WTC11 (cell line): Measurements from ENCODE around the gene GAPT. TPM values are rescaled to one million over a fixed set of nuclear protein-coding genes. Genes with fewer than 3 reads are reported as not detected.
A peak's percentile ranks its signal among the peaks of the same experiment; 100 is the strongest.

Experiments used
- ATAC-seq: fragments of 200-7000 bp; cut with Tn5 transposase; 2 replicates; pipeline ENCODE4 v1.10.0; 2021; ENCODE audit warnings: mild to moderate bottlenecking, moderate library complexity
- CTCF ChIA-PET: fragments of 300-600 bp; sonication (Branson Sonifier 250); formaldehyde crosslinking; loops from one replicate; lab custom pipeline; 2021; ENCODE audit warnings: antibody characterized with exemption; lab: Charles Lee
- POLR2A ChIA-PET: fragments of 350-600 bp; sonication (Branson Sonifier 250); formaldehyde crosslinking; loops from one replicate; lab custom pipeline; 2021; ENCODE audit warnings: antibody characterized with exemption; lab: Charles Lee
- DNase-seq: peaks from one replicate; pipeline ENCODE4 v3.0.0; 2021; ENCODE audit warnings: low spot score
- H3K27ac Mint-ChIP-seq: 2 replicates; pipeline ENCODE4 v1.8.0; 2021; ENCODE audit warnings: mixed read lengths
- H3K27me3 Mint-ChIP-seq: 2 replicates; pipeline ENCODE4 v1.8.0; 2021; ENCODE audit warnings: low read depth, mild to moderate bottlenecking, moderate library complexity, mixed read lengths
- H3K36me3 Mint-ChIP-seq: 2 replicates; pipeline ENCODE4 v1.8.0; 2021; ENCODE audit warnings: mixed read lengths
- H3K4me1 Mint-ChIP-seq: 2 replicates; pipeline ENCODE4 v1.8.0; 2022; ENCODE audit warnings: mixed read lengths
- H3K4me3 Mint-ChIP-seq: 2 replicates; pipeline ENCODE4 v1.8.0; 2021; ENCODE audit warnings: mild to moderate bottlenecking, moderate library complexity, mixed read lengths
- H3K9me3 Mint-ChIP-seq: 2 replicates; pipeline ENCODE4 v1.8.0; 2021; ENCODE audit warnings: mixed read lengths
- CREB1 ChIP-seq: sonication (generic); formaldehyde crosslinking; IDR thresholded peaks from 2 replicates; pipeline ENCODE4 v1.8.0; 2023; ENCODE audit warnings: mild to moderate bottlenecking, missing genetic modification reagents
- CREM ChIP-seq: sonication (generic); formaldehyde crosslinking; IDR thresholded peaks from 2 replicates; pipeline ENCODE4 v1.8.1; 2022; ENCODE audit warnings: mild to moderate bottlenecking, missing genetic modification reagents, moderate library complexity
- ELF4 ChIP-seq: sonication (generic); formaldehyde crosslinking; IDR thresholded peaks from 2 replicates; pipeline ENCODE4 v1.8.1; 2022; ENCODE audit warnings: low read depth, mild to moderate bottlenecking, moderate library complexity, missing genetic modification reagents
- EMX1 ChIP-seq: fragments of 250-450 bp; sonication (Bioruptor Pico); IDR thresholded peaks from 2 replicates; pipeline ENCODE4 v1.8.0; 2021; ENCODE audit warnings: mild to moderate bottlenecking
- FOXP1 ChIP-seq: sonication (generic); formaldehyde crosslinking; IDR thresholded peaks from 2 replicates; pipeline ENCODE4 v1.8.0; 2022; ENCODE audit warnings: missing genetic modification reagents, mild to moderate bottlenecking, moderate library complexity, borderline replicate concordance
- KAT7 ChIP-seq: sonication (generic); formaldehyde crosslinking; IDR thresholded peaks from 2 replicates; pipeline ENCODE4 v1.8.1; 2023; ENCODE audit warnings: missing genetic modification reagents, mild to moderate bottlenecking, borderline replicate concordance
- MXD4 ChIP-seq: fragments of 250-450 bp; sonication (Bioruptor Pico); IDR thresholded peaks from 2 replicates; pipeline ENCODE4 v1.8.0; 2021; ENCODE audit warnings: mild to moderate bottlenecking, moderate library complexity, borderline replicate concordance
- NFATC4 ChIP-seq: fragments of 250-450 bp; sonication (Bioruptor Pico); IDR thresholded peaks from 2 replicates; pipeline ENCODE4 v1.9.0; 2021; ENCODE audit warnings: mild to moderate bottlenecking
- NFYB ChIP-seq: sonication (generic); formaldehyde crosslinking; conservative IDR thresholded peaks from 2 replicates; pipeline ENCODE4 v1.8.0; 2022; ENCODE audit warnings: low read depth, missing genetic modification reagents
- NR2C2 ChIP-seq: sonication (generic); formaldehyde crosslinking; IDR thresholded peaks from 2 replicates; pipeline ENCODE4 v1.8.0; 2022; ENCODE audit warnings: mild to moderate bottlenecking, missing genetic modification reagents
- OVOL2 ChIP-seq: fragments of 250-450 bp; sonication (Bioruptor Pico); IDR thresholded peaks from 2 replicates; pipeline ENCODE4 v1.9.0; 2021; ENCODE audit warnings: mild to moderate bottlenecking, borderline replicate concordance
- PRRX2 ChIP-seq: fragments of 250-450 bp; sonication (Bioruptor Pico); IDR thresholded peaks from 2 replicates; pipeline ENCODE4 v1.8.0; 2021; ENCODE audit warnings: mild to moderate bottlenecking
- SP1 ChIP-seq: sonication (generic); formaldehyde crosslinking; conservative IDR thresholded peaks from 2 replicates; pipeline ENCODE4 v1.8.1; 2022; ENCODE audit warnings: missing genetic modification reagents
- TEAD1 ChIP-seq: sonication (generic); formaldehyde crosslinking; IDR thresholded peaks from 2 replicates; pipeline ENCODE4 v1.8.0; 2022; ENCODE audit warnings: mild to moderate bottlenecking, missing genetic modification reagents
- ZNF219 ChIP-seq: sonication (generic); formaldehyde crosslinking; IDR thresholded peaks from 2 replicates; pipeline ENCODE4 v1.8.0; 2023; ENCODE audit warnings: missing genetic modification reagents, mild to moderate bottlenecking, borderline replicate concordance
- ZNF317 ChIP-seq: sonication (generic); formaldehyde crosslinking; IDR thresholded peaks from 2 replicates; pipeline ENCODE4 v1.8.1; 2023; ENCODE audit warnings: low read depth, mild to moderate bottlenecking, moderate library complexity, missing genetic modification reagents, borderline replicate concordance
- total RNA-seq: library from RNA; stranded (reverse); gene quantifications from 3 replicates; pipeline ENCODE4 v1.2.3, GENCODE V29; 2021
- TF ChIP-seq, protein P1 (sequence below): sonication (generic); formaldehyde crosslinking; IDR thresholded peaks from 2 replicates; pipeline ENCODE4 v1.8.1; 2022; ENCODE audit warnings: missing genetic modification reagents, borderline replicate concordance
- TF ChIP-seq, protein P2 (sequence below): sonication (generic); formaldehyde crosslinking; IDR thresholded peaks from 2 replicates; pipeline ENCODE4 v1.8.0; 2022; ENCODE audit warnings: mild to moderate bottlenecking, missing genetic modification reagents
- TF ChIP-seq, protein P3 (sequence below): sonication (generic); formaldehyde crosslinking; IDR thresholded peaks from 2 replicates; pipeline ENCODE4 v1.8.1; 2023; ENCODE audit warnings: mild to moderate bottlenecking, missing genetic modification reagents, moderate library complexity
- TF ChIP-seq, protein P4 (sequence below): fragments of 250-450 bp; sonication (Bioruptor Pico); IDR thresholded peaks from 2 replicates; pipeline ENCODE4 v2.1.2; 2022; ENCODE audit warnings: mild to moderate bottlenecking, moderate library complexity
- TF ChIP-seq, protein P5 (sequence below): sonication (generic); formaldehyde crosslinking; IDR thresholded peaks from 2 replicates; pipeline ENCODE4 v1.8.0; 2022; ENCODE audit warnings: mild to moderate bottlenecking, missing genetic modification reagents

GAPT gene
- total RNA-seq, 1 experiment from 2014 or later = not detected

DNA sequence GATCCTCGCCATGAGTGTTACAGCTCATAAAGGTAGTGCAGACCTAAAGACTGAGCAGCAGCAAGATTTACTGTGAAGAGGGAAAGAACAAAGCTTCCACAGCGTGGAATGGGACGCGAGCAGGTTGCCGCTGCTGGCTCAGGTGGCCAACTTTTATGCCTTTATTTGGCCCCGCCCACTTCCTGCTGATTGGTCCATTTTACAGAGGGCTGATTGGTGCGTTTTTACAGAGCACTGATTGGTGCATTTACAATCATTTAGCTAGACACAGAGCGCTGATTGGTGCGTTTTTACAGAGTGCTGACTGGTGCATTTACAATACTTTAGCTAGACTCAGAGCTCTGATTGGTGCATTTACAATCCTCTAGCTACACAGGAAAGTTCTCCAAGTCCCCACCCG is 45.2 kb upstream of the GAPT start:
- Mint-ChIP-seq H3K9me3 (peaks cover 22% of the 10 kb centered on the region), H3K27me3 (no peaks in the 10 kb centered on the region), H3K4me1 (no peaks in the 10 kb centered on the region), H3K4me3 (no peak overlapping the region), H3K36me3 (peaks cover 14% of the 10 kb centered on the region), H3K27ac (no peak overlapping the region)
- CTCF ChIA-PET = interaction anchor here (1.2 kb wide), 1 partner anchor 41 kb away, joined by 3 read pairs; no protein-coding TSS in a partner anchor
- DNase-seq (no peak), ATAC-seq (no peak)
- TF ChIP-seq NFYB (CRISPR knock-in tag) (peak; percentile 36; the same call in 1 of the 2 replicates), OVOL2 (CRISPR knock-in tag) (no peak)
- POLR2A ChIA-PET = no interaction called here

DNA sequence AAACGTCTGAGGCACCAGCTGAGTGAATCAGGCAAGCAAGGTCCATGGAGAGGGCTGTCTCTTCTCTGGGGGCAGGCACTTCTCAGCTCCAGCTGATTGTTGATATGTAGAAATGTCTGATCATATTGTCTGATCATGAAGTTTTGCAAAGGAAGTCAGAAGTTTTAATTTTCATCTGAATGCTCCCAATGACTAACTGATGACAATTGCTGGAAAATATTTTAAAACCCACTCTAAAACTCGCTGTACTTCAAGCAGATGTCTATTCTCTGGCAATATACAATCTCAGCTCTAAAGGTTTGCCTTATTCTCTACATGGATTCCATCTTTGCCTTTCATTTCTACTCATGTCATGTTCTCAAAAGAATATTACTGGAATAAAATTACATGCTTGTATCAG is 44.0 kb upstream of the GAPT start:
- CTCF ChIA-PET = no interaction called here
- Mint-ChIP-seq H3K27me3 (no peaks in the 10 kb centered on the region), H3K9me3 (peaks cover 22% of the 10 kb centered on the region), H3K4me3 (no peak overlapping the region), H3K36me3 (peaks cover 14% of the 10 kb centered on the region), H3K27ac (no peak overlapping the region), H3K4me1 (no peaks in the 10 kb centered on the region)
- TF ChIP-seq SP1 (CRISPR knock-in tag) (no peak), PRRX2 (CRISPR knock-in tag) (no peak), CREB1 (CRISPR knock-in tag) (no peak), KAT7 (CRISPR knock-in tag) (no peak), TEAD1 (CRISPR knock-in tag) (no peak), NR2C2 (CRISPR knock-in tag) (no peak), ZNF317 (CRISPR knock-in tag) (no peak), NFATC4 (CRISPR knock-in tag) (no peak), EMX1 (CRISPR knock-in tag) (no peak)
- DNase-seq = no peak
- no peak for ATAC-seq
- POLR2A ChIA-PET = no interaction called here

DNA sequence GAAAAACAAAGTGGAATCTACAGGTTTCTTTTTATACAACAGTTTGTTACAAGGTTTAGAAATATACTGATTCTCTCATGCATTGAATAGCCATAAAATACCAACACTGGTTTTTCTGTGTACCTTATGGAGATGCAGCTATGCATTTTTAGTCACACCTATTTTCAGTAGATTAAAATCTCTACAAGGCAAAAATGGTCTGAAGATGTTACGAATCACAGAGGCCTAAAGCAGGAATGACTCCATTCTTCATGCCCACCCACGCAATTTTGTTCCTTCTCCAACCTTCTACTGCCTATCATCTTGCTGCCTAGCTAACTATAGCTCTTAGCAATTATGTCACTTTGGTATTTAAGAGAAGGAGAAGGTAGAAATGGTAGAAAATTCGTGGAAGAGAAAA is 41.2 kb upstream of the GAPT start:
- CTCF ChIA-PET = no interaction called here
- no peak overlapping the region for H3K4me3 Mint-ChIP-seq

More for the DNA sequence above, 41.2 kb upstream of the GAPT start:
- TF ChIP-seq CREM (CRISPR knock-in tag) (no peak), MXD4 (CRISPR knock-in tag) (no peak), ELF4 (CRISPR knock-in tag) (no peak), FOXP1 (CRISPR knock-in tag) (no peak), ZNF219 (CRISPR knock-in tag) (no peak), PRRX2 (CRISPR knock-in tag) (no peak)
- TF ChIP-seq, protein P1, sequence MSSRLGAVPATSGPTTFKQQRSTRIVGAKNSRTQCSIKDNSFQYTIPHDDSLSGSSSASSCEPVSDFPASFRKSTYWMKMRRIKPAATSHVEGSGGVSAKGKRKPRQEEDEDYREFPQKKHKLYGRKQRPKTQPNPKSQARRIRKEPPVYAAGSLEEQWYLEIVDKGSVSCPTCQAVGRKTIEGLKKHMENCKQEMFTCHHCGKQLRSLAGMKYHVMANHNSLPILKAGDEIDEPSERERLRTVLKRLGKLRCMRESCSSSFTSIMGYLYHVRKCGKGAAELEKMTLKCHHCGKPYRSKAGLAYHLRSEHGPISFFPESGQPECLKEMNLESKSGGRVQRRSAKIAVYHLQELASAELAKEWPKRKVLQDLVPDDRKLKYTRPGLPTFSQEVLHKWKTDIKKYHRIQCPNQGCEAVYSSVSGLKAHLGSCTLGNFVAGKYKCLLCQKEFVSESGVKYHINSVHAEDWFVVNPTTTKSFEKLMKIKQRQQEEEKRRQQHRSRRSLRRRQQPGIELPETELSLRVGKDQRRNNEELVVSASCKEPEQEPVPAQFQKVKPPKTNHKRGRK (CRISPR knock-in tag) = no peak
- TF ChIP-seq, protein P2, sequence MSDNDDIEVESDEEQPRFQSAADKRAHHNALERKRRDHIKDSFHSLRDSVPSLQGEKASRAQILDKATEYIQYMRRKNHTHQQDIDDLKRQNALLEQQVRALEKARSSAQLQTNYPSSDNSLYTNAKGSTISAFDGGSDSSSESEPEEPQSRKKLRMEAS (CRISPR knock-in tag) = no peak
- TF ChIP-seq, protein P3, sequence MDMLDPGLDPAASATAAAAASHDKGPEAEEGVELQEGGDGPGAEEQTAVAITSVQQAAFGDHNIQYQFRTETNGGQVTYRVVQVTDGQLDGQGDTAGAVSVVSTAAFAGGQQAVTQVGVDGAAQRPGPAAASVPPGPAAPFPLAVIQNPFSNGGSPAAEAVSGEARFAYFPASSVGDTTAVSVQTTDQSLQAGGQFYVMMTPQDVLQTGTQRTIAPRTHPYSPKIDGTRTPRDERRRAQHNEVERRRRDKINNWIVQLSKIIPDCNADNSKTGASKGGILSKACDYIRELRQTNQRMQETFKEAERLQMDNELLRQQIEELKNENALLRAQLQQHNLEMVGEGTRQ (CRISPR knock-in tag) = no peak
- TF ChIP-seq, protein P4, sequence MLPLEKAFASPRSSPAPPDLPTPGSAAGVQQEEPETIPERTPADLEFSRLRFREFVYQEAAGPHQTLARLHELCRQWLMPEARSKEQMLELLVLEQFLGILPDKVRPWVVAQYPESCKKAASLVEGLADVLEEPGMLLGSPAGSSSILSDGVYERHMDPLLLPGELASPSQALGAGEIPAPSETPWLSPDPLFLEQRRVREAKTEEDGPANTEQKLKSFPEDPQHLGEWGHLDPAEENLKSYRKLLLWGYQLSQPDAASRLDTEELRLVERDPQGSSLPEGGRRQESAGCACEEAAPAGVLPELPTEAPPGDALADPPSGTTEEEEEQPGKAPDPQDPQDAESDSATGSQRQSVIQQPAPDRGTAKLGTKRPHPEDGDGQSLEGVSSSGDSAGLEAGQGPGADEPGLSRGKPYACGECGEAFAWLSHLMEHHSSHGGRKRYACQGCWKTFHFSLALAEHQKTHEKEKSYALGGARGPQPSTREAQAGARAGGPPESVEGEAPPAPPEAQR (CRISPR knock-in tag) = no peak
- TF ChIP-seq, protein P5, sequence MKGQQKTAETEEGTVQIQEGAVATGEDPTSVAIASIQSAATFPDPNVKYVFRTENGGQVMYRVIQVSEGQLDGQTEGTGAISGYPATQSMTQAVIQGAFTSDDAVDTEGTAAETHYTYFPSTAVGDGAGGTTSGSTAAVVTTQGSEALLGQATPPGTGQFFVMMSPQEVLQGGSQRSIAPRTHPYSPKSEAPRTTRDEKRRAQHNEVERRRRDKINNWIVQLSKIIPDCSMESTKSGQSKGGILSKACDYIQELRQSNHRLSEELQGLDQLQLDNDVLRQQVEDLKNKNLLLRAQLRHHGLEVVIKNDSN (CRISPR knock-in tag) = no peak
- Mint-ChIP-seq H3K4me1 (no peaks in the 10 kb centered on the region), H3K9me3 (peaks cover 17% of the 10 kb centered on the region), H3K27ac (no peak overlapping the region), H3K27me3 (no peaks in the 10 kb centered on the region), H3K36me3 (peaks cover 35% of the 10 kb centered on the region)
- POLR2A ChIA-PET = no interaction called here
- ATAC-seq = no peak
- DNase-seq = no peak
